GM11168 (cell line): ENCODE results near the gene SMOC1.

Experiments
- in situ Hi-C: fragments of 300-500 bp; cut with MboI; formaldehyde crosslinking; loops from one replicate; pipeline ENCODE4 v1.12.0; 2022; ENCODE audit warnings: low sequenced_read_pairs; ENCODE audit not compliant: unreplicated experiment

The SMOC1 gene

GRCh38 chr14:69879175-69880043 lies at the start of gene SMOC1:
SMOC1 (plus strand) TSS chr14:69879416; CDS start chr14:69879679, 263 bp downstream.
- in situ Hi-C loops = no loop called here

DNA sequence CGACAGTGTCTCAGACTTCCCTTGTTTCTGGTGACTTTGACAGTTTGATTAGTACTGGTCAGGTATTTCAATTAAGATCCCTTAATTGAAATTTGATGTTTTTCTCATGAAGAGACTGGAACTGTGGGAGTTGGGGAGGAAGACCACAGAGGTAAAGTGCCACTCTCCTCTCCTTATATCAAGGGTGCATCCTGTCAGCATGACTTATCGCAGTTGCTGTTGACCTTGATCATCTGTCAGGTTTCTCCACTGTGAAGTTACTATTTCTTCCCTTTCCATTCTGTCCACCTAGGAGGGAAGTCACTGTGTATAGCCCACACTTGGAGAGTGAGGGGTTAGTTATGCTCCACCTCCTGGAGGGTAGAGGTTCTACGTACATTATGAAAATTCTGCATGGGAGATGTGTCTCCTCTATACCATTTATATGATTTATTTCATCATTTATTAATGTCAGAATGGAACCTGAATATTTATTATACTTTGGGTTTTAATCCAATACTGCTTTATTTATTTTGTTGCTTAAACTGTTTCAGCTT lies 40.3 kb upstream of the SMOC1 start:
- in situ Hi-C loops = no loop called here

DNA sequence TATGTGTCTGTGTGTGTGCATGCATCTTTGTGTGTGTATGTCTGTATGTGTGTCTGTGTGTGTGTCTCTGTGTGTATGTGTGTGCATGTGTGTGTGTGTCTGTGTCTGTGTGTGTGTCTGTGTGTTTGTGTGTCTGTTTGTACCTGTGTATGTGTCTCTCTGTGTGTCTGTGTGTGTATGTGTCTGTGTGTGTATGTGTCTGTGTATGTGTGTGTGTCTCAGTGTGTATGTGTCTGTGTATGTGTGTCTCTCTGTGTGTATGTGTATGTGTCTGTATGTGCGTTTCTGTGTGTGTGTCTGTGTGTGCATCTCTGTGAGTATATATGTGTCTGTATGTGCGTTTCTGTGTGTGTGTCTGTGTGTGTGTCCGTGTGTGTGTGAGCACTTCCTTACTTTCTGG lies 39.6 kb upstream of the SMOC1 start:
- in situ Hi-C loops = no loop called here

DNA sequence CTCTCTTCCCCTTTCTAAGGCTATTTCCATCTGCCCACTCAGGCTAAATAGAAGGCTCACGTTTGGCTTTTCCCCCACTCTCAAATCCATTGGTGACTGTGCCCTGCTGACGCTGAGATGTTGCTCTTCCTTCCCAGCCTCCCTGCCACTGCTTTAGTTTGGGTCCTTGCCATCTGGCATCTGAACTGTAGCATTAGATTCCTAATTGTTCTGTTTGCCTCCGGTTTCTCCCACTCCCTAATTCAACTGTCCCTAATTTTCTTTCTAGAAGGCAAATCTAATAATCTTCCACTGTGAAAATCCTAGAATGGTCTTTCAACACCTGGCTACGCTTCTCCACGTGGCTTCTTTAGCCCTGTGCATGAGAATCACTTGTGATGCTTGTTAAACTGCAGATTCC lies 37.6 kb upstream of the SMOC1 start:
- in situ Hi-C loops = no loop called here

DNA sequence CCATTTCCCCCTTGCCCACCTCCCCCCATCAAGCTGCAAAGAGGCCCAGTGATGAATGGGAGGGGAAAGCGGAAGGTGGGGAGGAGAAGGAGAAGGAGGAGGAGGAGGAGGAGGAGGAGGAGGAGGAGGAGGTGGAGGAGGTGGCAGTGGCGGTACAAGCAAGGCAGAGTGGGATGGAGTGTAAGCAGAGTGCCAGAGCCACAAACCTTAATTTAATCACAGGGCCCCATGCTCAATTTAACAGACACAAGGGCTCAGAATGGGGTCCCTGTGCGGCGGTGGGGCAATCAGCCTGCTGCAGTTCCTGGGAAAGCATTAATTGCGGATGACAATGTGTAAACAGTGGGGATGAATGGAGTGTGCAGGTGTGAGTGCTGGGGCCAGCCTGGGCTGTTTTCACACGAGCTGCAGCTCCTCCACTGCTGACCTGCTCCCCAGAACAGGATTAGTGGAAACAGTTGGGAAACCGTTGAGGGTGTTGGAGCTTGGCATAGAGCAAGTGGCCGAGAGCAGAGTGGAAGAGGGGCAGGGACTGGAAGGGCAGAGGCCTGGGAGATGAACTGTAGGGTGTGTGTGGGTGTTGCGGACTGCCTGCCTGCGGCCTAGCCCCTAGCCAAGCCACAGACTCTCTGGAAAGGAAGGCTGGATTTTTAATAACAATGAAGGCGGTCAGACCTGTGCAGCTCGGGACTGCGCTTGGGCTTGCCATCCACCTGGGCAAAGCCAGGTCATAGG lies 36.4 kb upstream of the SMOC1 start:
- in situ Hi-C loops = no loop called here

GRCh38 chr14:69844171-69844570 lies 35.0 kb upstream of the SMOC1 start:
- in situ Hi-C loops = no loop called here

GRCh38 chr14:69845050-69845581 lies 34.1 kb upstream of the SMOC1 start:
- in situ Hi-C loops = no loop called here

DNA sequence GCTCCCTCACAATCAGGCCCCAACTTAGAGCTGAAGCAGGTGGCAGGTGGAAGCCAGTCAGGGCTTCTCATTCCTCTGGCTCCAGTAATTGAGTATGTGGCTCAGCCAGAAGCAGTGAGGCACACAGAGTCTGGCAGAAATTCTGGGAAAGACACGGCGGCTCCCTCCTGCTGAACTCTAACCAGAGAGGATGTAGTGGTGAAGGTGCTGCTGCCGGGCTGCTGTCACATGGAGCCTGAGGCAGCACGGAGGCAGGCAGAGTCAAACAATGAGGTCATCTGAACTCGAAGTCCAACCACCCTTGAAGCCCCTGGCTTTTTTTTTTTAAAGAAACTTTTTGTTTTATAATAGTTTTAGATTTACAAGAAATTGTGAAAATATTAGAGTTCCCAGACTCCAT lies 33.4 kb upstream of the SMOC1 start:
- in situ Hi-C loops = no loop called here

- in situ Hi-C loops = no loop called here
Observed at GRCh38 chr14:69848156-69848555, 31.1 kb upstream of the SMOC1 start.

DNA sequence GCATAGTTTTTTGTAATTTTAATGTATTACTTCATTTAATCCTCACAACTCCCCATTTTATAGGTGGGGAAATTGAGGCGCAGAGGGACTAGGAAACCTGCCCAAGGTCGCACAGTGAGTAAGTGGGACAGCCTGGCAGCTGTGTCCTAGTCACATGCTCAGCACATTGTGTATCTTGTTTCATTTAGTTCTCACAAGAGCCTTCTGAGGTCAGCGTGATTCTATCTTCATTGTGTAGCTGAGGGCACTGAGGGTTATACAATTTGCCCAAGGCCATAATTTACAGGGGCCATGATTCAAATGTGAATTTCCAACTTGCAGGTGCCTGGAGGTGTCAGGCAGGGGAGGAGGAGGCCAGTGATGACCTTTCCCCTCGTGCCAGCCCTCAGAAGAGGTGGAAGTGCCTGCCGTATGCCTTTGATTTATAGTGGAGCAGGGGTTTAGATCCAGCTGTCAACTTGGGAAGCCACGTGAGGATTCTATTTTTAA lies 30.3 kb upstream of the SMOC1 start:
- in situ Hi-C loops = no loop called here

DNA sequence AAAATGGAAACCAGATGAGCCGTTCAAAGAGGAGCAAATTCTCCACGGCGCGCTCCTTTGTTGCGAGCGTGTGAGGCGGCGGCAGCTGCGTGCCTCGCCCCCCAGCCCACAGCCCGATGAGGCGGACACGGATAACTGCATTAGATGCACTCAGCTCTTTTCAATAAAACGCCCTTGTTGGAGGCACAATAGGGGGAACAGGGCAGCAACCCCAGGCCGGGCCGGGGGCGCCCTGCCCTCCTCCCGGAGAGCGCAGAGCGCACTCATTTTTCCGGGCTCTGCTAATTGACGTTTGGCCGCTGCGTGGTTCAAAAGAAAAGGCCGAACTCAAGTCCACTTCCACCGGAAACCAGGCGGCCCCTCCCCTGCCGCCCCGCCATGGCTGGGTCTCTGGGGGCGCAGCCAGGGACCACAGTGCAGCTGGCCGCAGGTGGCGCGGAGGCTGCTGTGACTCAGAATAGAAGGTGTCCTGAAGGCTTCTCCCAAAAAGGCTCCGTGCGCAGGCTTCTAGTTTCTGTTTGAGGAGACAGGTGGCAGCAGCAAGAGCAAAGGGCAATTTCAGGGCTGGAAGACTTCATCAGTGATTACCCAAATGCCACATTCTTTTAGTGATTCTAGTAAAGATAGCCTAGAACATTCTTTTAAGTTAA lies 29.0 kb upstream of the SMOC1 start:
- in situ Hi-C loops = no loop called here

DNA sequence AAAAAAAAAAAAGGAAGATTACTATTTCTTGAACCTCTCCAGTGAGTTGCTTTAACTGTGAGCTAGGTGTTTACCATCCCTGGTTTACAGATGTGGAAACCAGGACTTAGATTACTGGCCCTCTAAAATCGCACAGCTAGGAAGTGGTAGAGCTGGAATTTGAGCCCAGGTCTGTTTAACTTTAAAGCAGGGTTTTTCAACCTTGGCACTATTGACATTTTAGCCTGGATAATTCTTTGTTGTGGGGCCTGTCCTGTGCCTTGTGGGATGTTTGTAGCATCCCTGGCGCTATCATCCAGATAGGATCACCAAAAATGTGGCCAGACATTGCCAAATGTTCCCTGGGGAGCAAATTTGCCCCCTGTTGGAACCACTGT lies 28.5 kb upstream of the SMOC1 start:
- in situ Hi-C loops = no loop called here

- in situ Hi-C loops = no loop called here
Observed at GRCh38 chr14:69852531-69853321, 26.5 kb upstream of the SMOC1 start.

DNA sequence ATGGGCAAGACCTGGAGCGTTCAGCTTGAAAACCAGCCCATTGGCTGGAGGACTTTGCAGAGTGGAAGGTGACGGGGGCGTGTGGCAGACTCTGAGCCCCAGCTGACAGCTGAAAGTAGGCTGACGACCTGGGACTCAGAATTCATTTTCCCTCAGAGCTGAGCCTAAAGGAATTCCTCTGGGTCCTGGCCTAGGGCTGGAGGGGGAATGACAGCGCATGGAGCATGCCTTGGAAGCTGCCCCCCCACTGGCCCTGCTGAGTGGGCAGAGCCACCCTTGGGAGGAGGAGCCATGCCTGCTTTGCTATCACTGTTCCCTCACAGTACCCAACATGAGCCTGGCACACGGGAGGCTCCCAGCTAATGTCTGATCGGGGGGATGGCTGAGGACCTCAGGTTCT lies 25.4 kb upstream of the SMOC1 start:
- in situ Hi-C loops = no loop called here

GRCh38 chr14:69854598-69854997 lies 24.6 kb upstream of the SMOC1 start:
- in situ Hi-C loops = no loop called here

- in situ Hi-C loops = no loop called here
Observed at GRCh38 chr14:69855180-69855832, 23.9 kb upstream of the SMOC1 start.

- in situ Hi-C loops = no loop called here
Observed at GRCh38 chr14:69858801-69859200, 20.4 kb upstream of the SMOC1 start.

GRCh38 chr14:69859591-69859990 lies 19.6 kb upstream of the SMOC1 start:
- in situ Hi-C loops = no loop called here

DNA sequence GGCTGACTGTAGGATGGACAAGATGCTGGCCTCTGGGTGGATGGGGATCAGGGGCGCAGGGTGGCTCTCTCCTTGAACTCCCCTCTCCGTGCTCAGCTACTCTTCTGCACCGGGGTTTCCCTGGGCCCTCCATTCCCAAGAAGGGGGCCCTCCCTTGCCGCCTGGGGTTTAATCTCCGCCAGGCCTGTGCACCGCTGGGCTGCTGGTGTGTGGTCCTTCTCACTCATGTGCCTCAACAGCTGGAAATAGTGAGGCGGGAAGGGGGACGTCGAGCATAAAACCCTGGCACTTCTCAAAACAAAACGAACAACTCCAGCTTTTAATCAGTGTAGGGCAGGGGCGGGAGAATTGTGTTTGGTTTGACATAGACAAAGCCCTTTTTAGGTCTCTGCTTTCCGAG lies 19.0 kb upstream of the SMOC1 start:
- in situ Hi-C loops = no loop called here
